Stimulated activated naive CD4-positive, alpha-beta T cell (primary cell): Measurements from ENCODE around the gene CAMK2G.
A peak's percentile ranks its signal among the peaks of the same experiment; 100 is the strongest.
"Not testable (repeated sequence)": the region's sequence is repeated elsewhere in the genome, so short reads cannot be mapped to it uniquely, and the experiment has no call there.

Experiments used
- DNase-seq, 6 experiments: peaks; one replicate each; lab custom pipeline; 2025; lab: John Stamatoyannopoulos, UW

The CAMK2G gene

GRCh38 chr10:73812657-73813056, 61.7 kb downstream of the CAMK2G start:
- DNase-seq, result no peak

GRCh38 chr10:73810735-73811465, 63.5 kb downstream of the CAMK2G start:
- DNase-seq, result peak; percentile 28 to 85 (median 56)

GRCh38 chr10:73810358-73810734, 64.0 kb downstream of the CAMK2G start:
- DNase-seq, result peak in 2 of 6 experiments; percentile 35 to 47

GRCh38 chr10:73809061-73809818, 65.1 kb downstream of the CAMK2G start:
- DNase-seq, result no peak

- DNase-seq, result no peak
These were observed 66.1 kb downstream of the CAMK2G start for GRCh38 chr10:73808021-73808815.

GRCh38 chr10:73807471-73807870, 66.9 kb downstream of the CAMK2G start:
- DNase-seq, result no peak

- DNase-seq, result no peak
These were observed 68.0 kb downstream of the CAMK2G start for GRCh38 chr10:73806176-73806950.

- no peak for DNase-seq
These were observed 70.6 kb downstream of the CAMK2G start for GRCh38 chr10:73803680-73804286.

- DNase-seq, result no peak
These were observed 71.9 kb downstream of the CAMK2G start for GRCh38 chr10:73802276-73802991.

- peak in 1 of 6 experiments; percentile 10 for DNase-seq
These were observed 73.1 kb downstream of the CAMK2G start for GRCh38 chr10:73801253-73801590.

- DNase-seq, result no peak
These were observed 73.6 kb downstream of the CAMK2G start for GRCh38 chr10:73800560-73801252.

- DNase-seq, result no peak
These were observed 74.3 kb downstream of the CAMK2G start for GRCh38 chr10:73799899-73800559.

GRCh38 chr10:73798927-73799560, 75.3 kb downstream of the CAMK2G start:
- DNase-seq, result no peak

- DNase-seq, result no peak
These were observed 76.3 kb downstream of the CAMK2G start for GRCh38 chr10:73798087-73798486.

GRCh38 chr10:73797324-73798025, 76.9 kb downstream of the CAMK2G start:
- DNase-seq, result no peak

- no peak for DNase-seq
These were observed 77.6 kb downstream of the CAMK2G start for GRCh38 chr10:73796766-73797165.

- DNase-seq, result not testable (repeated sequence)
These were observed 78.3 kb downstream of the CAMK2G start for GRCh38 chr10:73796035-73796434.

GRCh38 chr10:73795491-73795890, 78.9 kb downstream of the CAMK2G start:
- DNase-seq, result not testable (repeated sequence)
